ENCODE results near the gene TBX22.

DNA sequence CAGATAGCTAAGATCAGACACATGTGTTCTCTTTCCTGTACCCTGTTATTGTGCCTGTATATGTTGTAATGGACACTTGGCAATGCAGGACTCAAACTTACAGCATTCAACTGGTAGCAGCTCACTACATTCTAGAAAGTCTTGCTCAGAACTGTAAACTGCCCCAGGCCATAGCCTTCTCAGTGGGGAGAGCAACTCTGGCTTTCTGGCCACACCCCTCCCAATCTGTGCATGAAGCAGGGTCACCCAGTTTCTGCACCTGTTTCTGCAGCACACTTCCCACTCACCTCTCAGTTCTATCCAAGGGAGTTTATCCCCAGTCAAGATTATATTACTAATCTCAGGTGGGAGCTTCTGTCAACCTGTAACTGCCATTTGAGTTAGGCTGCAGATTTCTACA lies 38.9 kb upstream of the TBX22 start:
- no peak for TF ChIP-seq POLR2A (IDR thresholded peaks at IDR 0.05)
- TF ChIP-seq, protein P1, sequence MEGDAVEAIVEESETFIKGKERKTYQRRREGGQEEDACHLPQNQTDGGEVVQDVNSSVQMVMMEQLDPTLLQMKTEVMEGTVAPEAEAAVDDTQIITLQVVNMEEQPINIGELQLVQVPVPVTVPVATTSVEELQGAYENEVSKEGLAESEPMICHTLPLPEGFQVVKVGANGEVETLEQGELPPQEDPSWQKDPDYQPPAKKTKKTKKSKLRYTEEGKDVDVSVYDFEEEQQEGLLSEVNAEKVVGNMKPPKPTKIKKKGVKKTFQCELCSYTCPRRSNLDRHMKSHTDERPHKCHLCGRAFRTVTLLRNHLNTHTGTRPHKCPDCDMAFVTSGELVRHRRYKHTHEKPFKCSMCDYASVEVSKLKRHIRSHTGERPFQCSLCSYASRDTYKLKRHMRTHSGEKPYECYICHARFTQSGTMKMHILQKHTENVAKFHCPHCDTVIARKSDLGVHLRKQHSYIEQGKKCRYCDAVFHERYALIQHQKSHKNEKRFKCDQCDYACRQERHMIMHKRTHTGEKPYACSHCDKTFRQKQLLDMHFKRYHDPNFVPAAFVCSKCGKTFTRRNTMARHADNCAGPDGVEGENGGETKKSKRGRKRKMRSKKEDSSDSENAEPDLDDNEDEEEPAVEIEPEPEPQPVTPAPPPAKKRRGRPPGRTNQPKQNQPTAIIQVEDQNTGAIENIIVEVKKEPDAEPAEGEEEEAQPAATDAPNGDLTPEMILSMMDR (IDR thresholded peaks at IDR 0.05), result no peak

Data from gastroesophageal sphincter (tissue), 3 donors.